MM.1S (cell line): Measurements from ENCODE around the gene DENND1A.

Experiments used
- DNase-seq: peaks from one replicate; pipeline ENCODE4 v3.0.0-alpha.2; 2015
- H2AFZ ChIP-seq: fragments of 300-600 bp; sonication (generic); 2 replicates; pipeline ENCODE4 v1.6.0; 2016; ENCODE audit warnings: antibody characterized with exemption, low read length
- H3F3A ChIP-seq: fragments of 300-600 bp; sonication (generic); 2 replicates; pipeline ENCODE4 v1.6.1; 2016; ENCODE audit warnings: mild to moderate bottlenecking, antibody characterized with exemption, low read length, moderate library complexity, mixed read lengths; ENCODE audit not compliant: insufficient read depth
- H3K27ac ChIP-seq: fragments of 300-600 bp; sonication (generic); 2 replicates; pipeline ENCODE4 v1.5.1; 2016; ENCODE audit warnings: mild to moderate bottlenecking, low read length
- H3K27me3 ChIP-seq: fragments of 300-600 bp; sonication (generic); replicated peaks from 2 replicates; pipeline ENCODE4 v1.6.0; 2016; ENCODE audit warnings: low read length; ENCODE audit not compliant: insufficient read depth
- H3K36me3 ChIP-seq: fragments of 300-600 bp; sonication (generic); replicated peaks from 2 replicates; pipeline ENCODE4 v1.6.1; 2016; ENCODE audit warnings: mild to moderate bottlenecking, low read length, mixed read lengths; ENCODE audit not compliant: insufficient read depth
- H3K4me1 ChIP-seq: fragments of 300-600 bp; sonication (generic); 2 replicates; pipeline ENCODE4 v1.6.1; 2016; ENCODE audit warnings: low read length, mixed read lengths
- H3K4me2 ChIP-seq: fragments of 300-600 bp; sonication (generic); 2 replicates; pipeline ENCODE4 v1.6.0; 2016; ENCODE audit warnings: low read depth, low read length
- H3K4me3 ChIP-seq: fragments of 300-600 bp; sonication (generic); 2 replicates; pipeline ENCODE4 v1.5.1; 2016; ENCODE audit warnings: low read length, mixed read lengths
- H3K79me2 ChIP-seq: fragments of 300-600 bp; sonication (generic); 2 replicates; pipeline ENCODE4 v1.6.1; 2016; ENCODE audit warnings: mixed run types, low read length, mixed read lengths
- H3K9ac ChIP-seq: fragments of 300-600 bp; sonication (generic); 2 replicates; pipeline ENCODE4 v1.6.1; 2016; ENCODE audit warnings: low read length, mixed read lengths
- H3K9me2 ChIP-seq: fragments of 300-600 bp; sonication (generic); replicated peaks from 2 replicates; pipeline ENCODE4 v1.6.1; 2016; ENCODE audit warnings: mild to moderate bottlenecking, low read length, mixed read lengths; ENCODE audit not compliant: insufficient read depth
- H3K9me3 ChIP-seq: fragments of 300-600 bp; sonication (generic); replicated peaks from 2 replicates; pipeline ENCODE4 v1.6.1; 2016; ENCODE audit warnings: mild to moderate bottlenecking, low read length, mixed read lengths; ENCODE audit not compliant: insufficient read depth
- H4K20me1 ChIP-seq: fragments of 300-600 bp; sonication (generic); 2 replicates; pipeline ENCODE4 v1.6.1; 2016; ENCODE audit warnings: mild to moderate bottlenecking, low read length, moderate library complexity, mixed read lengths; ENCODE audit not compliant: insufficient read depth
- CTCF ChIP-seq: fragments of 300-600 bp; sonication (generic); IDR thresholded peaks from 2 replicates; pipeline ENCODE4 v1.5.1; 2016; ENCODE audit warnings: antibody characterized with exemption, low read length, mixed read lengths
- EZH2 ChIP-seq: fragments of 300-600 bp; sonication (generic); optimal IDR thresholded peaks from 2 replicates; pipeline ENCODE3; 2017; ENCODE audit warnings: low read depth, mild to moderate bottlenecking, antibody characterized with exemption, low read length, mixed read lengths
- EZH2phosphoT487 ChIP-seq: fragments of 300-600 bp; sonication (generic); IDR thresholded peaks from 2 replicates; pipeline ENCODE4 v1.6.1; 2018; ENCODE audit warnings: antibody characterized with exemption, low read length

Gene DENND1A

GRCh38 chr9:123514766-123515165, 415.2 kb downstream of the DENND1A start:
- H3K9me3 ChIP-seq: no peaks in the 10 kb centered on the region
- no peaks in the 10 kb centered on the region for H3K9me2 ChIP-seq
- H3K27ac ChIP-seq: no peak overlapping the region
- no peak overlapping the region for H3K4me3 ChIP-seq
- no peak overlapping the region for H3K9ac ChIP-seq
- no peak overlapping the region for H2AFZ ChIP-seq
- H3K36me3 ChIP-seq: no peaks in the 10 kb centered on the region
- no peak for DNase-seq
- H4K20me1 ChIP-seq: no peaks in the 10 kb centered on the region
- no peak for TF ChIP-seq EZH2
- TF ChIP-seq CTCF: no peak
- TF ChIP-seq EZH2phosphoT487: no peak
- H3K4me2 ChIP-seq: no peak overlapping the region
- H3K79me2 ChIP-seq: no peaks in the 10 kb centered on the region
- no peaks in the 10 kb centered on the region for H3F3A ChIP-seq
- H3K4me1 ChIP-seq: no peaks in the 10 kb centered on the region
- no peaks in the 10 kb centered on the region for H3K27me3 ChIP-seq

GRCh38 chr9:123513554-123513953, 416.4 kb downstream of the DENND1A start:
- no peaks in the 10 kb centered on the region for H3K79me2 ChIP-seq
- no peaks in the 10 kb centered on the region for H4K20me1 ChIP-seq
- H3K4me3 ChIP-seq: no peak overlapping the region
- no peak for DNase-seq
- H3K9ac ChIP-seq: no peak overlapping the region
- TF ChIP-seq EZH2phosphoT487 (no peak), EZH2 (no peak), CTCF (no peak)
- no peak overlapping the region for H3K4me2 ChIP-seq
- no peak overlapping the region for H2AFZ ChIP-seq
- H3K27ac ChIP-seq: no peak overlapping the region
- H3K36me3 ChIP-seq: no peaks in the 10 kb centered on the region
- no peaks in the 10 kb centered on the region for H3F3A ChIP-seq
- H3K4me1 ChIP-seq: no peaks in the 10 kb centered on the region
- no peaks in the 10 kb centered on the region for H3K9me2 ChIP-seq
- no peaks in the 10 kb centered on the region for H3K27me3 ChIP-seq
- no peaks in the 10 kb centered on the region for H3K9me3 ChIP-seq

- no peaks in the 10 kb centered on the region for H3K9me3 ChIP-seq
- no peaks in the 10 kb centered on the region for H3F3A ChIP-seq
- no peak overlapping the region for H3K9ac ChIP-seq
- TF ChIP-seq CTCF: no peak
- TF ChIP-seq EZH2: no peak
- no peak for TF ChIP-seq EZH2phosphoT487
- no peaks in the 10 kb centered on the region for H3K9me2 ChIP-seq
- H3K36me3 ChIP-seq: no peaks in the 10 kb centered on the region
- no peaks in the 10 kb centered on the region for H3K4me1 ChIP-seq
- H2AFZ ChIP-seq: no peak overlapping the region
- no peak for DNase-seq
- H3K4me3 ChIP-seq: no peak overlapping the region
- H3K27me3 ChIP-seq: no peaks in the 10 kb centered on the region
- no peak overlapping the region for H3K27ac ChIP-seq
- no peaks in the 10 kb centered on the region for H3K79me2 ChIP-seq
- H4K20me1 ChIP-seq: no peaks in the 10 kb centered on the region
- H3K4me2 ChIP-seq: no peak overlapping the region
Measured at GRCh38 chr9:123511326-123512277, 418.3 kb downstream of the DENND1A start.
